Choroid plexus epithelial cell (primary cell): ENCODE data around the gene GLRX.
"Not testable (repeated sequence)": the region's sequence is repeated elsewhere in the genome, so short reads cannot be mapped to it uniquely, and the experiment has no call there.

Source experiments
- DNase-seq: peaks from one replicate; pipeline ENCODE4 v3.0.0-alpha.2; 2010; ENCODE audit warnings: low read depth
- H3K4me3 ChIP-seq: 2 replicates; pipeline ENCODE4 v1.5.1; 2011; ENCODE audit warnings: low read depth, mild to moderate bottlenecking, control low read depth, low read length, moderate library complexity
- TF ChIP-seq, protein P1 (sequence below): conservative IDR thresholded peaks from 2 replicates; pipeline ENCODE4 v1.5.1; 2011; ENCODE audit warnings: low read depth, mild to moderate bottlenecking, control low read depth, inconsistent platforms, low read length, moderate library complexity

Gene GLRX, protein sequence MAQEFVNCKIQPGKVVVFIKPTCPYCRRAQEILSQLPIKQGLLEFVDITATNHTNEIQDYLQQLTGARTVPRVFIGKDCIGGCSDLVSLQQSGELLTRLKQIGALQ

GRCh38 chr5:95822542-95823181, at the start of gene GLRX:
GLRX (minus strand) TSS chr5:95822726; CDS start chr5:95822662, 64 bp downstream.
- TF ChIP-seq, protein P1, sequence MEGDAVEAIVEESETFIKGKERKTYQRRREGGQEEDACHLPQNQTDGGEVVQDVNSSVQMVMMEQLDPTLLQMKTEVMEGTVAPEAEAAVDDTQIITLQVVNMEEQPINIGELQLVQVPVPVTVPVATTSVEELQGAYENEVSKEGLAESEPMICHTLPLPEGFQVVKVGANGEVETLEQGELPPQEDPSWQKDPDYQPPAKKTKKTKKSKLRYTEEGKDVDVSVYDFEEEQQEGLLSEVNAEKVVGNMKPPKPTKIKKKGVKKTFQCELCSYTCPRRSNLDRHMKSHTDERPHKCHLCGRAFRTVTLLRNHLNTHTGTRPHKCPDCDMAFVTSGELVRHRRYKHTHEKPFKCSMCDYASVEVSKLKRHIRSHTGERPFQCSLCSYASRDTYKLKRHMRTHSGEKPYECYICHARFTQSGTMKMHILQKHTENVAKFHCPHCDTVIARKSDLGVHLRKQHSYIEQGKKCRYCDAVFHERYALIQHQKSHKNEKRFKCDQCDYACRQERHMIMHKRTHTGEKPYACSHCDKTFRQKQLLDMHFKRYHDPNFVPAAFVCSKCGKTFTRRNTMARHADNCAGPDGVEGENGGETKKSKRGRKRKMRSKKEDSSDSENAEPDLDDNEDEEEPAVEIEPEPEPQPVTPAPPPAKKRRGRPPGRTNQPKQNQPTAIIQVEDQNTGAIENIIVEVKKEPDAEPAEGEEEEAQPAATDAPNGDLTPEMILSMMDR: no peak
- H3K4me3 ChIP-seq: peak within 1 kb of the TSS; percentile 77
- DNase-seq: peak; percentile 89

GRCh38 chr5:95871146-95871806, 48.8 kb upstream of the GLRX start:
- DNase-seq: no peak
- no peak overlapping the region for H3K4me3 ChIP-seq
- TF ChIP-seq, protein P1: no peak

DNA sequence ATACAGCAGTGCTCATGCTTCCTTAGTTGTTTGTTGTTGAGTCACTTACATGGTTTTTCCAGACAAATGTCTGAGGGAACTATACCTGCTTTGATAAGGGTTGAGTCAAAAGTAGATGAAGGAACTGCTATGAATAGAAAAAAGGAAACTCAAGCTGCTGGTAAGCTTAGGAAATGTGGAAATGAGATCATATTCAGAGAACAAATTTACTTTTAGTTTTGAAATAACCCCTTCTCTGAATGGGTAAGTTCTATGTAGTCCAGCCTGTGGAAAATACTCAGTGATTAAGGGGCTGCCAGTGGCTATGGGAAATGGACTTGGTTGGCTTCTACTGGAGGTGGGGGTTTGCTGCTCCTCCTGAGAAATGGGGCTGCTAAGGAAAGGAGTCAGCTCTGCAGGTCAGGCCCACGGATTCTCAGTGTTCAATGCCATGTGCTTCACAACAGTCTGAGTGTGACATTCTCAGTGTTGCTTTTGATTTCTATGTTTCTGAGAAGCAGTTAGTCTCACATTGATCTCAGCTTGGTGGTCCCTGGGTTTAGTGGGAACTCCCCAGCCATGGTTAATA, 47.7 kb upstream of the GLRX start:
- TF ChIP-seq, protein P1: no peak
- peak; percentile 62 for DNase-seq
- no peak overlapping the region for H3K4me3 ChIP-seq

- not testable (repeated sequence) for H3K4me3 ChIP-seq, DNase-seq
Measured at GRCh38 chr5:95869173-95869855, 46.8 kb upstream of the GLRX start.

DNA sequence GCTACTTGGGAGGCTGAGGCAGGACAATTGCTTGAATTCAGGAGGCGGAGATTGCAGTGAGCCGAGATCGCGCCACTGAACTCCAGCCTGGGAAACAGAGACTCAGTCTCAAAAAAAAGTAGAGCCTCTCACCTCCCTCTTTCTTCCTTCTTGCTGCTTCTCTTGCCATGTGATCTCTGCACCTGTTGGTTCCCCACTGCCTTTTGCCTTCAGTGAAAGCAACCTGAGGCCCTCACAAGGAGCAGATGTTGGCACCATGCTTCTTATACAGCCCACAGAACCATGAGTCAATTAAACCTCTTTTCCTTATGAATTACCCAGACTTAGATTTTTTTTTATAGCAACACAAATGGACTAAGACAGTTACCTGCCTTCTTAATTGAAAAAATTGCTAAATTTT, 45.6 kb upstream of the GLRX start:
- TF ChIP-seq, protein P1: no peak
- DNase-seq: no peak
- H3K4me3 ChIP-seq: no peak overlapping the region

DNA sequence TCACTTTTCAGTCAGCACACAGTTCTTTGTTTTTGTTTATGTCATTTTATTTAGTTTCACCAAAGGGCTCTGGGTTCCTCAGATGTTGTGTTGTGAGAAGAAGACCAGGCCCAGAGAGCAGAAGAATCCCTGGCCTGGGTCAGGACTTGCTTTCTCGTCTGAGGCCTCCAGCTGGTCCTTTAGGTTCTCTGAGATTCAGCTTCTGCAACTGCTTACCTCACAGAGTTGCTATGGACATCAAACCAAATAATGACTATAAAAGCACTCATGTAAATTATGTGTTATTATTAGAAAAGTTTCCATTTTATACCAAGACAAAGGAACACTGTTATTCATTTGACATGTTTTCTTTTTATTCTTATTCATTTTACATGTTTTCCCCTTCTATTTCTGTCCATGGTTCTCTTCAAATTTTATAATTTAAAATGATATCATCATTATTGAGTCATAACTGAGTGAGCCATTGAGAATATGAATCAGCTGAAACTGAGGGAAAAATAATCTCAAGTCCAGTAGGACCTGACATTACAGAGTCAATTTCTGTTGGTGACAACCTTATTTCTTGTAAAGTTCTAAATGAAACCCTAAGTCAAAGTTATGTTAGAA, 44.0 kb upstream of the GLRX start:
- no peak overlapping the region for H3K4me3 ChIP-seq
- DNase-seq: peak; percentile 42
- TF ChIP-seq, protein P1: no peak
